Measurements from ENCODE around the gene CALML3. TPM values are rescaled to one million over a fixed set of nuclear protein-coding genes. Genes with fewer than 3 reads are reported as not detected.

Gene CALML3
- total and polyA plus RNA-seq, 2 donors (not counting 3 experiments of a cell fraction or from before 2014, with no cell fraction given) = not detected

DNA sequence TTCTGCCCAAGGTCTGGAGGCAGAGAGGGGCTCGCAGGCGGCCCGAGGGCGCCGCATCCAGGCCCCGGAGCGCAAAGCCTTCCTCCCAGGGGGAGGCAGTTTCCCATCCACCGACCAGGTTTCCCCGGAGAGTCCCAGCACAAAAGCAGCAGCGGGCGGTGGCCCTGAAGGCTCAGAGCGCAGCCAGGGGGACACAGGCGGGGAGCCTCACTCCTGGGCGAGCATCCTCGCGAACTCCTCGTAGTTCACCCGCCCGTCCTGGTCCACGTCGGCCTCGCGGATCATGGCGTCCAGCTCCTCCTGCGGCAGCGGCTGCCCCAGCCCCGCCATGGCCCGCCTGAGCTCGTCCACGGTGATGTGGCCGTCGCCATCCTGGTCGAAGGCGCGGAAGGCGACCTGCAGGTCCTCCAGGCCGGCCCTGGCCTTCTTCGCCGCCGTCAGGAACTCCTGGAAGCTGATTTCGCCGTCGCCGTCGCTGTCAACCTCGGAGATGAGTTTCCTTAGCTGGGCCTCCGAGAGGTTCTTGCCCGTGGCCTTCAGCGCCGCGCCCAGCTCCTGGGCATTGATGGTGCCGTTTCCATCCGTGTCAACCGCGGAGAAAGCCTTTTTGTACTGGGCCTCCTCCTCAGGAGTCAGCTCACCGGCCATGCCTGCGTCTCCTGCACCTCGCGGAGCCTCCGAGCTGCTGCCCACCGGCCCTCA is 25.8 kb upstream of the CALML3 start:
- no peak for DNase-seq (ENCODE audit: low read depth, low spot score)
- no peak for FAIRE-seq
- Histone ChIP-seq H3K79me2 (ENCODE audit: control insufficient read depth, insufficient read depth, low read length) (no peaks in the 10 kb centered on the region), H3K9ac (replicated peaks; ENCODE audit: extremely low read depth, insufficient read depth, low read length) (no peak overlapping the region), H3K4me1 (ENCODE audit: control insufficient read depth, extremely low read depth, insufficient read depth, low read length) (no peaks in the 10 kb centered on the region), H3K27me3 (ENCODE audit: control insufficient read depth in 2 of 2, insufficient read depth in 2 of 2, low read length in 2 of 2) (peaks cover 0 to 2% of the 10 kb centered on the region in 2 experiments), H3K4me3 (replicated peaks in 1 of 3; ENCODE audit: insufficient read depth in 1 of 3, low read depth in 1 of 3, low read length in 3 of 3) (no peak overlapping the region), H2AFZ (ENCODE audit: low read depth, low read length) (no peak overlapping the region), H4K20me1 (replicated peaks; ENCODE audit: control insufficient read depth, extremely low read depth, insufficient read depth, low read length) (no peaks in the 10 kb centered on the region), H3K27ac (ENCODE audit: insufficient read depth, low read depth, low read length) (no peak overlapping the region), H3K4me2 (ENCODE audit: insufficient read depth, low read length) (no peak overlapping the region), H3K9me3 (replicated peaks; ENCODE audit: control insufficient read depth, insufficient read depth, low read length) (no peaks in the 10 kb centered on the region), H3K36me3 (ENCODE audit: control insufficient read depth in 2 of 2, extremely low read depth in 1 of 2, insufficient read depth in 2 of 2, low read length in 2 of 2) (no peaks in the 10 kb centered on the region), H3K9me1 (replicated peaks; ENCODE audit: control insufficient read depth, extremely low read depth, insufficient read depth, low read length) (no peaks in the 10 kb centered on the region)
- intact Hi-C loops (cut with micrococcal nuclease) (no loop called here), dilution Hi-C loops (cut with MboI; ENCODE audit: extremely low pct_ligation_motif_present, low sequenced_read_pairs) (no loop called here)
- no peak for TF ChIP-seq JUN (IDR thresholded peaks at IDR 0.05; ENCODE audit: borderline replicate concordance, insufficient read depth, insufficient read length, low read depth)
- TF ChIP-seq, protein P1, sequence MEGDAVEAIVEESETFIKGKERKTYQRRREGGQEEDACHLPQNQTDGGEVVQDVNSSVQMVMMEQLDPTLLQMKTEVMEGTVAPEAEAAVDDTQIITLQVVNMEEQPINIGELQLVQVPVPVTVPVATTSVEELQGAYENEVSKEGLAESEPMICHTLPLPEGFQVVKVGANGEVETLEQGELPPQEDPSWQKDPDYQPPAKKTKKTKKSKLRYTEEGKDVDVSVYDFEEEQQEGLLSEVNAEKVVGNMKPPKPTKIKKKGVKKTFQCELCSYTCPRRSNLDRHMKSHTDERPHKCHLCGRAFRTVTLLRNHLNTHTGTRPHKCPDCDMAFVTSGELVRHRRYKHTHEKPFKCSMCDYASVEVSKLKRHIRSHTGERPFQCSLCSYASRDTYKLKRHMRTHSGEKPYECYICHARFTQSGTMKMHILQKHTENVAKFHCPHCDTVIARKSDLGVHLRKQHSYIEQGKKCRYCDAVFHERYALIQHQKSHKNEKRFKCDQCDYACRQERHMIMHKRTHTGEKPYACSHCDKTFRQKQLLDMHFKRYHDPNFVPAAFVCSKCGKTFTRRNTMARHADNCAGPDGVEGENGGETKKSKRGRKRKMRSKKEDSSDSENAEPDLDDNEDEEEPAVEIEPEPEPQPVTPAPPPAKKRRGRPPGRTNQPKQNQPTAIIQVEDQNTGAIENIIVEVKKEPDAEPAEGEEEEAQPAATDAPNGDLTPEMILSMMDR (IDR thresholded peaks at IDR 0.05; ENCODE audit: extremely low read depth in 1 of 2, insufficient read depth in 1 of 2, low read depth in 1 of 2, low read length in 2 of 2) = no peak
- TF ChIP-seq FOS (IDR thresholded peaks at IDR 0.05; ENCODE audit: borderline replicate concordance, insufficient read depth, low read length) = no peak
- TF ChIP-seq GATA2 (IDR thresholded peaks at IDR 0.05; ENCODE audit: insufficient read depth, insufficient read length, low read depth, low read length) = no peak
- no peak for TF ChIP-seq MYC (IDR thresholded peaks at IDR 0.05; ENCODE audit: low read depth, low read length)
- TF ChIP-seq EZH2 (IDR thresholded peaks at IDR 0.05; ENCODE audit: borderline replicate concordance, low read depth, low read length, severe bottlenecking) = no peak
- TF ChIP-seq, protein P2, sequence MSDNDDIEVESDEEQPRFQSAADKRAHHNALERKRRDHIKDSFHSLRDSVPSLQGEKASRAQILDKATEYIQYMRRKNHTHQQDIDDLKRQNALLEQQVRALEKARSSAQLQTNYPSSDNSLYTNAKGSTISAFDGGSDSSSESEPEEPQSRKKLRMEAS (IDR thresholded peaks at IDR 0.05; ENCODE audit: insufficient read depth, insufficient read length) = no peak
- no peak for TF ChIP-seq POLR2A (IDR thresholded peaks at IDR 0.05; ENCODE audit: low read depth, low read length)
- no peak for TF ChIP-seq POLR2AphosphoS5 (IDR thresholded peaks at IDR 0.05; ENCODE audit: insufficient read depth, low read depth, low read length)
- no TSS peak for BruUV-seq (replicated peaks)
- ChIA-PET POLR2A (no interaction called here), CTCF (interaction anchor here (0.7 to 1.3 kb wide), 2 partner anchors 10 to 57 kb away, joined by 3 read pairs; no protein-coding TSS in a partner anchor)
